ENCODE measurements around the gene FN3K.

The FN3K gene

GRCh38 chr17:82734987-82735866, at the start of gene FN3K:
TSS of gene FN3K (plus strand) at chr17:82735615. CDS start at chr17:82735637, 22 bp downstream.
- in situ Hi-C loops (cut with MboI; ENCODE audit: low sequenced_read_pairs, unreplicated experiment) = no loop called here
- TF ChIP-seq CTCF (IDR thresholded peaks at IDR 0.05; ENCODE audit: borderline replicate concordance, control extremely low read depth, extremely low read depth, insufficient read depth, missing control alignments) = no peak
- DNase-seq (ENCODE audit: low spot score) = peak; percentile 57

GRCh38 chr17:82686366-82687324, 48.8 kb upstream of the FN3K start:
- no peak for TF ChIP-seq CTCF (IDR thresholded peaks at IDR 0.05; ENCODE audit: borderline replicate concordance, control extremely low read depth, extremely low read depth, insufficient read depth, missing control alignments)
- in situ Hi-C loops (cut with MboI; ENCODE audit: low sequenced_read_pairs, unreplicated experiment) = no loop called here
- no peak for DNase-seq (ENCODE audit: low spot score)

- no peak for DNase-seq (ENCODE audit: low spot score)
- in situ Hi-C loops (cut with MboI; ENCODE audit: low sequenced_read_pairs, unreplicated experiment) = no loop called here
Measured at GRCh38 chr17:82687375-82687861, 48.0 kb upstream of the FN3K start.

DNA sequence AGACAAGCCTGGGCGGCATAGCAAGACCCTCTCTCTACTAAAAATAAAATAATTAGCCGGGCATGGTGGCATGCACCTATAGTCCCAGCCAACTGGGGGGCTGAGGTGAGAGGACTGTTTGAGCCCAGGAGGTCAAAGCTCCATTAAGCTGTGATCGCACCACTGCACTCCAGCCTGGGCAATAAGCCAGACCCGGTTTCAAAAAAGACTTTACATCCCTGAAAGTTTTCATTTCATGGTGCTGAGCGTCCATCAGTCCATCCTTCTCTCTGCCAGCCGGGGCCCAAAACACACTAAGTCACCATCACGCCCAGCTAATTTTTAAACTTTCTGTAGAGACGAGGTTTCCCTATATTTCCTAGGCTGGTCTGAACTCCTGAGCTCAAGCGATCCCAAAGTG, 47.5 kb upstream of the FN3K start:
- DNase-seq (ENCODE audit: low spot score) = no peak
- no peak for TF ChIP-seq CTCF (IDR thresholded peaks at IDR 0.05; ENCODE audit: borderline replicate concordance, control extremely low read depth, extremely low read depth, insufficient read depth, missing control alignments)
- in situ Hi-C loops (cut with MboI; ENCODE audit: low sequenced_read_pairs, unreplicated experiment) = no loop called here

More at GRCh38 chr17:82687375-82687861, 48.0 kb upstream of the FN3K start:
- no peak for TF ChIP-seq CTCF (IDR thresholded peaks at IDR 0.05; ENCODE audit: borderline replicate concordance, control extremely low read depth, extremely low read depth, insufficient read depth, missing control alignments)

DNA sequence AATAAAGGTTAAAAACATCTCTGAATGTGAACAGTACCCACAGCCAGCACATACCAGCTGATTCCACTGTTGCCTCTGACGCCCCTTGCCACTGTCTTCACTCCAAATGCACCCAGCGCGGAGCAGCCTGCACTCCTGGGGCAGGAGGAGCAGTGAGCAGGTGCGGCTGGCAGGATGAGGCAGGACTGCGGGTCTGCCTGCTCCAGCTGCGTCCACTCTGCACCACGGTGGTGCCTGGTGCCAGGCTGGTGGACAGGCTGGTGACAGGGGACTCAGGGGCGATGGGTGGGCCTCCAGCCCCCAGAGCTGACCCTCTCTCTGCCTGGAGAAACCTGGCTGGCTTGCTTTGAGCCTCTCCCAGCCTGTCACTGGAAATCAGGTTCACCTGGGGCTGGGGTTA, 46.3 kb upstream of the FN3K start:
- DNase-seq (ENCODE audit: low spot score) = no peak
- TF ChIP-seq CTCF (IDR thresholded peaks at IDR 0.05; ENCODE audit: borderline replicate concordance, control extremely low read depth, extremely low read depth, insufficient read depth, missing control alignments) = no peak
- in situ Hi-C loops (cut with MboI; ENCODE audit: low sequenced_read_pairs, unreplicated experiment) = no loop called here

GRCh38 chr17:82690786-82691489, 44.5 kb upstream of the FN3K start:
- in situ Hi-C loops (cut with MboI; ENCODE audit: low sequenced_read_pairs, unreplicated experiment) = no loop called here
- TF ChIP-seq CTCF (IDR thresholded peaks at IDR 0.05; ENCODE audit: borderline replicate concordance, control extremely low read depth, extremely low read depth, insufficient read depth, missing control alignments) = no peak
- DNase-seq (ENCODE audit: low spot score) = no peak

Measured in GM13976 (cell line).